ENCODE results near the gene SMYD5.

Gene SMYD5

GRCh38 chr2:73212098-73212447, 2.0 kb upstream of the SMYD5 start:
- no peak overlapping the region for H3K27ac ChIP-seq (ENCODE audit: low read depth, low read length)
- no peaks in the 10 kb centered on the region for H3K4me1 ChIP-seq (ENCODE audit: control insufficient read depth, insufficient read depth, low read length)
- H3K9ac ChIP-seq (ENCODE audit: low read length) = no peak overlapping the region
- H3K4me3 ChIP-seq (ENCODE audit: low read length) = no peak overlapping the region
- H3K27me3 ChIP-seq (ENCODE audit: control insufficient read depth, insufficient read depth, low read length) = no peaks in the 10 kb centered on the region
- no peaks in the 10 kb centered on the region for H3K36me3 ChIP-seq (ENCODE audit: control insufficient read depth, insufficient read depth, low read length)

- Histone ChIP-seq H3K36me3 (ENCODE audit: control insufficient read depth, insufficient read depth, low read length) (no peaks in the 10 kb centered on the region), H3K27me3 (ENCODE audit: control insufficient read depth, insufficient read depth, low read length) (no peaks in the 10 kb centered on the region), H3K4me1 (ENCODE audit: control insufficient read depth, insufficient read depth, low read length) (no peaks in the 10 kb centered on the region), H3K4me3 (ENCODE audit: low read length) (no peak overlapping the region), H3K27ac (ENCODE audit: low read depth, low read length) (no peak overlapping the region), H3K9ac (ENCODE audit: low read length) (no peak overlapping the region)
Measured at GRCh38 chr2:73212448-73213176, 1.4 kb upstream of the SMYD5 start.

GRCh38 chr2:73215254-73215653, 1.2 kb downstream of the SMYD5 start:
- H3K27ac ChIP-seq (ENCODE audit: low read depth, low read length) = no peak overlapping the region
- no peaks in the 10 kb centered on the region for H3K36me3 ChIP-seq (ENCODE audit: control insufficient read depth, insufficient read depth, low read length)
- H3K4me3 ChIP-seq (ENCODE audit: low read length) = peak overlapping the region; percentile 84
- H3K4me1 ChIP-seq (ENCODE audit: control insufficient read depth, insufficient read depth, low read length) = no peaks in the 10 kb centered on the region
- H3K9ac ChIP-seq (ENCODE audit: low read length) = no peak overlapping the region
- H3K27me3 ChIP-seq (ENCODE audit: control insufficient read depth, insufficient read depth, low read length) = no peaks in the 10 kb centered on the region

GRCh38 chr2:73217160-73217559, 3.1 kb downstream of the SMYD5 start:
- no peaks in the 10 kb centered on the region for H3K27me3 ChIP-seq (ENCODE audit: control insufficient read depth, insufficient read depth, low read length)
- H3K4me1 ChIP-seq (ENCODE audit: control insufficient read depth, insufficient read depth, low read length) = no peaks in the 10 kb centered on the region
- H3K27ac ChIP-seq (ENCODE audit: low read depth, low read length) = no peak overlapping the region
- no peak overlapping the region for H3K9ac ChIP-seq (ENCODE audit: low read length)
- peaks cover 12% of the 10 kb centered on the region for H3K36me3 ChIP-seq (ENCODE audit: control insufficient read depth, insufficient read depth, low read length)
- H3K4me3 ChIP-seq (ENCODE audit: low read length) = no peak overlapping the region

- no peak overlapping the region for H3K9ac ChIP-seq (ENCODE audit: low read length)
- no peaks in the 10 kb centered on the region for H3K4me1 ChIP-seq (ENCODE audit: control insufficient read depth, insufficient read depth, low read length)
- no peak overlapping the region for H3K4me3 ChIP-seq (ENCODE audit: low read length)
- H3K27me3 ChIP-seq (ENCODE audit: control insufficient read depth, insufficient read depth, low read length) = no peaks in the 10 kb centered on the region
- H3K27ac ChIP-seq (ENCODE audit: low read depth, low read length) = no peak overlapping the region
- peaks cover 18% of the 10 kb centered on the region for H3K36me3 ChIP-seq (ENCODE audit: control insufficient read depth, insufficient read depth, low read length)
Measured at GRCh38 chr2:73217826-73218225, 3.8 kb downstream of the SMYD5 start.

- H3K27ac ChIP-seq (ENCODE audit: low read depth, low read length) = no peak overlapping the region
- H3K9ac ChIP-seq (ENCODE audit: low read length) = no peak overlapping the region
- H3K4me1 ChIP-seq (ENCODE audit: control insufficient read depth, insufficient read depth, low read length) = no peaks in the 10 kb centered on the region
- no peak overlapping the region for H3K4me3 ChIP-seq (ENCODE audit: low read length)
- peaks cover 20% of the 10 kb centered on the region for H3K36me3 ChIP-seq (ENCODE audit: control insufficient read depth, insufficient read depth, low read length)
- no peaks in the 10 kb centered on the region for H3K27me3 ChIP-seq (ENCODE audit: control insufficient read depth, insufficient read depth, low read length)
Measured at GRCh38 chr2:73218298-73218697, 4.3 kb downstream of the SMYD5 start.

GRCh38 chr2:73223821-73224220, 9.8 kb downstream of the SMYD5 start:
- H3K27ac ChIP-seq (ENCODE audit: low read depth, low read length) = no peak overlapping the region
- no peaks in the 10 kb centered on the region for H3K4me1 ChIP-seq (ENCODE audit: control insufficient read depth, insufficient read depth, low read length)

GRCh38 chr2:73225513-73226360, 11.7 kb downstream of the SMYD5 start:
- peaks cover 30% of the 10 kb centered on the region for H3K36me3 ChIP-seq (ENCODE audit: control insufficient read depth, insufficient read depth, low read length)
- H3K27me3 ChIP-seq (ENCODE audit: control insufficient read depth, insufficient read depth, low read length) = no peaks in the 10 kb centered on the region
- no peaks in the 10 kb centered on the region for H3K4me1 ChIP-seq (ENCODE audit: control insufficient read depth, insufficient read depth, low read length)
- H3K27ac ChIP-seq (ENCODE audit: low read depth, low read length) = no peak overlapping the region
- no peak overlapping the region for H3K4me3 ChIP-seq (ENCODE audit: low read length)
- no peak overlapping the region for H3K9ac ChIP-seq (ENCODE audit: low read length)

More at GRCh38 chr2:73223821-73224220, 9.8 kb downstream of the SMYD5 start:
- Histone ChIP-seq H3K27me3 (ENCODE audit: control insufficient read depth, insufficient read depth, low read length) (no peaks in the 10 kb centered on the region), H3K4me3 (ENCODE audit: low read length) (no peak overlapping the region), H3K9ac (ENCODE audit: low read length) (no peak overlapping the region), H3K36me3 (ENCODE audit: control insufficient read depth, insufficient read depth, low read length) (peaks cover 30% of the 10 kb centered on the region)

- H3K4me1 ChIP-seq (ENCODE audit: control insufficient read depth, insufficient read depth, low read length) = no peaks in the 10 kb centered on the region
- no peak overlapping the region for H3K27ac ChIP-seq (ENCODE audit: low read depth, low read length)
- no peak overlapping the region for H3K4me3 ChIP-seq (ENCODE audit: low read length)
- H3K36me3 ChIP-seq (ENCODE audit: control insufficient read depth, insufficient read depth, low read length) = peaks cover 19% of the 10 kb centered on the region
- no peak overlapping the region for H3K9ac ChIP-seq (ENCODE audit: low read length)
- H3K27me3 ChIP-seq (ENCODE audit: control insufficient read depth, insufficient read depth, low read length) = no peaks in the 10 kb centered on the region
Measured at GRCh38 chr2:73227086-73227485, 13.0 kb downstream of the SMYD5 start.

- Histone ChIP-seq H3K9ac (ENCODE audit: low read length) (no peak overlapping the region), H3K27ac (ENCODE audit: low read depth, low read length) (no peak overlapping the region), H3K4me3 (ENCODE audit: low read length) (no peak overlapping the region), H3K27me3 (ENCODE audit: control insufficient read depth, insufficient read depth, low read length) (no peaks in the 10 kb centered on the region), H3K36me3 (ENCODE audit: control insufficient read depth, insufficient read depth, low read length) (peaks cover 6% of the 10 kb centered on the region), H3K4me1 (ENCODE audit: control insufficient read depth, insufficient read depth, low read length) (no peaks in the 10 kb centered on the region)
Measured at GRCh38 chr2:73228631-73229030, 14.6 kb downstream of the SMYD5 start.

GRCh38 chr2:73232403-73233153, 18.5 kb downstream of the SMYD5 start:
- peaks cover 6% of the 10 kb centered on the region for H3K4me1 ChIP-seq (ENCODE audit: control insufficient read depth, insufficient read depth, low read length)
- H3K27me3 ChIP-seq (ENCODE audit: control insufficient read depth, insufficient read depth, low read length) = no peaks in the 10 kb centered on the region
- H3K27ac ChIP-seq (ENCODE audit: low read depth, low read length) = peak overlapping the region; percentile 18

GRCh38 chr2:73233154-73233931, 19.3 kb downstream of the SMYD5 start, which contains the start of gene PRADC1:
PRADC1 (minus strand) TSS chr2:73233239; CDS start chr2:73233160, 79 bp downstream.
- Histone ChIP-seq H3K4me1 (ENCODE audit: control insufficient read depth, insufficient read depth, low read length) (peaks cover 6% of the 10 kb centered on the region), H3K27ac (ENCODE audit: low read depth, low read length) (peak within 1 kb of the TSS; percentile 90), H3K36me3 (ENCODE audit: control insufficient read depth, insufficient read depth, low read length) (no peaks in the 10 kb centered on the region), H3K27me3 (ENCODE audit: control insufficient read depth, insufficient read depth, low read length) (no peaks in the 10 kb centered on the region), H3K9ac (ENCODE audit: low read length) (peak within 1 kb of the TSS; percentile 85), H3K4me3 (ENCODE audit: low read length) (peak within 1 kb of the TSS; percentile 84)

More at GRCh38 chr2:73232403-73233153, 18.5 kb downstream of the SMYD5 start:
- H3K36me3 ChIP-seq (ENCODE audit: control insufficient read depth, insufficient read depth, low read length) = no peaks in the 10 kb centered on the region
- H3K9ac ChIP-seq (ENCODE audit: low read length) = peak overlapping the region; percentile 12
- H3K4me3 ChIP-seq (ENCODE audit: low read length) = peak overlapping the region; percentile 73

Data from rectal smooth muscle tissue (tissue), 1 donor.